Measurements from ENCODE around the gene CEP112. TPM values are rescaled to one million over a fixed set of nuclear protein-coding genes. Genes with fewer than 3 reads are reported as not detected.

Gene CEP112
- total and polyA plus RNA-seq, 10 of the 15 experiments (the other 5 are each of a cell fraction or from before 2014, with no cell fraction given): 0.11 to 3.8 (median 0.32) TPM; not detected in 1

DNA sequence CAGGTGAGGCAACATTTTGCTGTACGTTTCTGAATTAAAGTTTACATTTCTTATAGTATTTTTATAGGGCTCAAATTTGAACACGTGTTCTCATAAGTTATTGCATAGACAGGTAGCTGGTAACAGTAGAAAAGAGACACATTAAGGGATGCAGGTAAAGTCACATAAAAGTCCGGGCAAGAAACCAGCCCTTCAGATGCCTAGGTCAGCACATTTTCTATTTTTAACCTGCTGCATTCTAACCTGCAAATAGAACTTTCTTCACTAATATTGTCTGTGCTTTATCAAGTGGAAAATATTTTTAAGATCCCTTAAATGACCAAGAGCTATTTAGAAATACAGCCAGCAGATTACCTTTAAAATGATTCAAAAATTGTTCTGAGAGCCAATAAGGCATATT lies 323.1 kb downstream of the CEP112 start (continued):
- TF ChIP-seq RELB (IDR thresholded peaks at IDR 0.05; ENCODE audit: low read depth) (no peak), BCL3 (IDR thresholded peaks at IDR 0.05; ENCODE audit: borderline replicate concordance, insufficient read depth, low read depth, low read length, poor library complexity, severe bottlenecking) (no peak), DPF2 (IDR thresholded peaks at IDR 0.05) (no peak), BCL11A (IDR thresholded peaks at IDR 0.05; ENCODE audit: low read depth, low read length) (no peak), CUX1 (IDR thresholded peaks at IDR 0.05; ENCODE audit: insufficient replicate concordance, low read depth, low read length) (no peak), SMC3 (IDR thresholded peaks at IDR 0.05; ENCODE audit: borderline replicate concordance, low read length) (no peak), TAF1 (IDR thresholded peaks at IDR 0.05; ENCODE audit: borderline replicate concordance, low read depth, low read length) (no peak)
- TF ChIP-seq, protein P1, sequence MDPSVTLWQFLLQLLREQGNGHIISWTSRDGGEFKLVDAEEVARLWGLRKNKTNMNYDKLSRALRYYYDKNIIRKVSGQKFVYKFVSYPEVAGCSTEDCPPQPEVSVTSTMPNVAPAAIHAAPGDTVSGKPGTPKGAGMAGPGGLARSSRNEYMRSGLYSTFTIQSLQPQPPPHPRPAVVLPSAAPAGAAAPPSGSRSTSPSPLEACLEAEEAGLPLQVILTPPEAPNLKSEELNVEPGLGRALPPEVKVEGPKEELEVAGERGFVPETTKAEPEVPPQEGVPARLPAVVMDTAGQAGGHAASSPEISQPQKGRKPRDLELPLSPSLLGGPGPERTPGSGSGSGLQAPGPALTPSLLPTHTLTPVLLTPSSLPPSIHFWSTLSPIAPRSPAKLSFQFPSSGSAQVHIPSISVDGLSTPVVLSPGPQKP (IDR thresholded peaks at IDR 0.05; ENCODE audit: low read depth, low read length): no peak

Data from GM12878 (cell line).